Measurements from ENCODE around the gene TFAP2D. TPM values are rescaled to one million over a fixed set of nuclear protein-coding genes. Genes with fewer than 3 reads are reported as not detected.

The TFAP2D gene
- total RNA-seq, 3 donors from 2014 or later = not detected

GRCh38 chr6:50804283-50804682 is 91.0 kb downstream of the TFAP2D start:
- H3K4me1 ChIP-seq = no peaks in the 10 kb centered on the region
- no peaks in the 10 kb centered on the region for H3K36me3 ChIP-seq
- H3K27me3 ChIP-seq = no peaks in the 10 kb centered on the region
- intact Hi-C loops (cut with DNase I; ENCODE audit: low total_unique reads) = no loop called here
- TF ChIP-seq POLR2A (IDR thresholded peaks at IDR 0.05) = no peak
- no peak for TF ChIP-seq POLR2AphosphoS5 (IDR thresholded peaks at IDR 0.05)
- TF ChIP-seq CTCF (IDR thresholded peaks at IDR 0.05) = no peak
- H3K9me3 ChIP-seq = no peaks in the 10 kb centered on the region
- H3K27ac ChIP-seq = no peak overlapping the region
- no peak for DNase-seq (ENCODE audit: low spot score in 2 of 2)
- no peak overlapping the region for H3K4me3 ChIP-seq

GRCh38 chr6:50807035-50807434 is 93.7 kb downstream of the TFAP2D start:
- no peaks in the 10 kb centered on the region for H3K36me3 ChIP-seq
- no peak overlapping the region for H3K27ac ChIP-seq
- DNase-seq (ENCODE audit: low spot score in 2 of 2) = no peak
- no peak overlapping the region for H3K4me3 ChIP-seq
- intact Hi-C loops (cut with DNase I; ENCODE audit: low total_unique reads) = no loop called here
- no peaks in the 10 kb centered on the region for H3K9me3 ChIP-seq
- no peaks in the 10 kb centered on the region for H3K27me3 ChIP-seq
- no peak for TF ChIP-seq CTCF (IDR thresholded peaks at IDR 0.05)
- TF ChIP-seq POLR2A (IDR thresholded peaks at IDR 0.05) = no peak
- no peaks in the 10 kb centered on the region for H3K4me1 ChIP-seq

DNA sequence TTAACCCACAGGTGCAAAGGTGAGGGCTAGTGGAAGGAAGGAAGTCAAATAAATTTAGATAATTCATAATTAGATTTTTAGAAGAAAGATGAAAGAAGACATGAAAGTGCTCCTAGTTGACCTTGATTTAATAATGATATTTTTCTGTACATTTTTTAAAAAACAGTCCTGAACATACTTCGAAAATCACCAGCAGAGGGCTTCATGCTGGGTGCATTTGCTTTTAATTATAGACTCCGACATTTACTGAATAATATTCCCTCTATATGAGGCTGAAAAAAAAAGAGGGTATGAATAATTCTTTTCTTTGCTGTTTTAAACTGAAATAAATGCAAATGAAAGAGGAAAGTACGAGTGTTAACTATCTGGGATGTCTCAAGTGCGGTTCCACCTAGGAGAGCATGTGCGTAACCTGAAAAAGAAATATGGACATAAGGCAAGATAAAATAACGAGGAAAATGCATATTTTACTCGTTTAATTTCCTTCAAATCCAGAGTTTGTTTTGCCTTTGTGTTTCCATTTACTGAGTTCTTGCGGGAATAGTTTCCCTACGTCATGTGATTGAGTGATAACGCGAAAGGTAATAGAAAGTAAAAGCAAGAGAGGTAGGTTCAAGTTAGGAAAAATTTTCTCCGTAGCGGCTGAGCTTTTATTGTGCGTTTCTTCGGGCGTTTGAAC is 102.2 kb downstream of the TFAP2D start:
- peaks cover 0 to 11% of the 10 kb centered on the region in 2 donors for H3K27me3 ChIP-seq
- intact Hi-C loops (cut with DNase I; ENCODE audit: low total_unique reads) = loop anchor here (5.0 kb wide), 1 partner anchor 1147 kb away; no protein-coding TSS in a partner anchor

DNA sequence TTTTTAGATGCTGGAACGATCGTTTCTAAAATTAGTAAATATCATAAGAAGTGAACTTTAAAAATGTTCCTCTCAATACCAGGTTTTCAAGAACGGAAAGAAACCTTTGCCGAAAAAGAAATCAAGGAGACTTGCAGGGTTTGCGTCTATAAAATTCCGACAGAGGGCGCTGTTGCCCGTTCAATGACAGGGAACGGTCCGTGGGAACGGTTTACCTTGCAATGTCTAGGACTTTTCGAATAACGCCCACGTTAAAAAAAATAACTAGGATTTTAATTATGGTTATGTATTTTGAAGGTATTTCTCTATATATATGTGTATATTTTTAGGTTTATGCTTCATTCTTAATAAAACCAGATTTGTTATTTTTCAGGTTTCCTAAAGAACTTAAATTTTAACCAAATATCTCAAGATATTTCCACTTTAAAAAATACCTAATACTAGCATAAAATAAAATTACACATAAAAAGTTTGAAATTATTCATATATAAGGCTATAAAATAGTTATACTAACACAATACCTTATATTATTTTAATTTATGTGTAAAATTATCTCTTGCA is 102.9 kb downstream of the TFAP2D start:
- peaks cover 0 to 11% of the 10 kb centered on the region in 2 donors for H3K27me3 ChIP-seq
- H3K4me1 ChIP-seq = no peaks in the 10 kb centered on the region
- H3K9me3 ChIP-seq = no peaks in the 10 kb centered on the region
- intact Hi-C loops (cut with DNase I; ENCODE audit: low total_unique reads) = loop anchor here (5.0 kb wide), 1 partner anchor 1146 kb away; no protein-coding TSS in a partner anchor
- peak overlapping the region; percentile 29 to 64 (median 53) for H3K4me3 ChIP-seq
- H3K27ac ChIP-seq = peak overlapping the region; percentile 78 to 98
- DNase-seq (ENCODE audit: low spot score in 2 of 2) = peak; percentile 73 to 87
- TF ChIP-seq CTCF (IDR thresholded peaks at IDR 0.05) (peak; percentile 81 to 83 (median 81)), POLR2A (IDR thresholded peaks at IDR 0.05) (no peak), POLR2AphosphoS5 (IDR thresholded peaks at IDR 0.05) (peak in 1 of 3 donors; percentile 32)
- H3K36me3 ChIP-seq = no peaks in the 10 kb centered on the region

More for the DNA sequence above, 102.2 kb downstream of the TFAP2D start:
- Histone ChIP-seq H3K27ac (peak overlapping the region; percentile 34 to 69), H3K9me3 (no peaks in the 10 kb centered on the region), H3K4me3 (peak overlapping the region; percentile 29 to 64 (median 53)), H3K4me1 (no peaks in the 10 kb centered on the region), H3K36me3 (no peaks in the 10 kb centered on the region)
- TF ChIP-seq CTCF (IDR thresholded peaks at IDR 0.05) (peak; percentile 44 to 58 (median 49)), POLR2AphosphoS5 (IDR thresholded peaks at IDR 0.05) (no peak), POLR2A (IDR thresholded peaks at IDR 0.05) (no peak)
- DNase-seq (ENCODE audit: low spot score in 2 of 2) = no peak

Measured in breast epithelium (tissue), 4 donors.